Panc1 (cell line): ENCODE results near the gene RPS27L.

Experiments
- CTCF ChIP-seq: fragments of 450-650 bp; IDR thresholded peaks from 2 replicates; pipeline ENCODE4 v1.5.1; 2017; ENCODE audit warnings: mild to moderate bottlenecking
- POLR2AphosphoS5 ChIP-seq: IDR thresholded peaks from 2 replicates; pipeline ENCODE4 v1.6.1; 2012; ENCODE audit warnings: mild to moderate bottlenecking, low read depth, low read length, moderate library complexity
- REST ChIP-seq, 2 experiments: IDR thresholded peaks; 2 replicates each; pipeline ENCODE4 v1.6.1; 2011 to 2012; ENCODE audit warnings: low read depth in 2 of 2, control low read depth in 1 of 2, low read length in 1 of 2, mild to moderate bottlenecking in 1 of 2, moderate library complexity in 1 of 2; ENCODE audit not compliant: insufficient read depth in 1 of 2
- SIN3A ChIP-seq: IDR thresholded peaks from 2 replicates; pipeline ENCODE4 v1.6.1; 2012; ENCODE audit warnings: low read depth, mild to moderate bottlenecking, low read length, moderate library complexity, borderline replicate concordance; ENCODE audit not compliant: insufficient read depth
- TCF7L2 ChIP-seq: IDR thresholded peaks from 2 replicates; pipeline ENCODE4 v1.6.1; 2011; ENCODE audit warnings: mild to moderate bottlenecking, low read depth, low read length, inconsistent platforms

- TF ChIP-seq CTCF (no peak), REST (IDR thresholded peaks at IDR 0.05; ENCODE audit: insufficient read depth in 1 of 2, low read depth in 2 of 2, low read length in 1 of 2) (no peak), POLR2AphosphoS5 (no peak), SIN3A (no peak), TCF7L2 (no peak)
These were observed 47.4 kb downstream of the RPS27L start for GRCh38 chr15:63109920-63110319.
